HG03066 (cell line): ENCODE data around the gene SMCO3.
A peak's percentile ranks its signal among the peaks of the same experiment; 100 is the strongest.
"Not testable (repeated sequence)": the region's sequence is repeated elsewhere in the genome, so short reads cannot be mapped to it uniquely, and the experiment has no call there.

Experiments used
- ATAC-seq: cut with Tn5 transposase; IDR thresholded peaks from one replicate; pipeline ENCODE4 v1.9.1; 2021; ENCODE audit warnings: low read depth; ENCODE audit not compliant: unreplicated experiment

SMCO3 gene

DNA sequence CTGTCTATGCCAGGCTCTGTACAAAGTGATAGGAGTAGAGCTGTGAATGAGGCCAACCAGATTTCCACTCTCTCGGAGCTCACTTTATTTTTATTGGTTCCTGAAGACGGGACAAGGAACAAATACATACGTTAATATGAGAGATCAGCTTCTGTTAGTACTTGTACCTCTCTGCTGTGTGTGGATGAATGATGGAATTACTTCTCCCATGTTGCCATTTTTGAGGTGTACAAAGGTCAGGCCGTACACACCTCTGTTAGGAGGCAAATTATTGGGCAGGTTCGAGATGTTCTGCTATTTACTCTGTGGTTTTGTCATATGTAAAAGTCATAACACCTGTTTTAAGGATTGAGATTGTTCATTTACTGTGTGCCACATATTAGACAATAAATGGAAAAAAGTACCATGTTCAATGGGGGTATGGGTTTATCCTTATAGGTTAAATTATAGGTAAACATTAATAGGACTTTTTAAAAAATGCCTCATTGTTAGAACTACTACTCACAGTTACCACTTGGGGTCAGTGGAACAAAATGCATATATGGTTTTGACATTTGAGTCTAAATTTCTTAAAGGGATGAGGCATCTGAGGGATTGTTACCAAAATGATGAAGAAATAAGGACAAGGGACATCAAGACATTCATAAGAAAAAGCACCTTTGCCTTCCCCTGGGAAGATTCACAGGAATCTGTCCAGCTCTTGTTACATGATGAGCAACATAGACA is 37.6 kb downstream of the SMCO3 start:
- ATAC-seq, result no peak

GRCh38 chr12:14775636-14775980 is 38.4 kb downstream of the SMCO3 start:
- no peak for ATAC-seq

DNA sequence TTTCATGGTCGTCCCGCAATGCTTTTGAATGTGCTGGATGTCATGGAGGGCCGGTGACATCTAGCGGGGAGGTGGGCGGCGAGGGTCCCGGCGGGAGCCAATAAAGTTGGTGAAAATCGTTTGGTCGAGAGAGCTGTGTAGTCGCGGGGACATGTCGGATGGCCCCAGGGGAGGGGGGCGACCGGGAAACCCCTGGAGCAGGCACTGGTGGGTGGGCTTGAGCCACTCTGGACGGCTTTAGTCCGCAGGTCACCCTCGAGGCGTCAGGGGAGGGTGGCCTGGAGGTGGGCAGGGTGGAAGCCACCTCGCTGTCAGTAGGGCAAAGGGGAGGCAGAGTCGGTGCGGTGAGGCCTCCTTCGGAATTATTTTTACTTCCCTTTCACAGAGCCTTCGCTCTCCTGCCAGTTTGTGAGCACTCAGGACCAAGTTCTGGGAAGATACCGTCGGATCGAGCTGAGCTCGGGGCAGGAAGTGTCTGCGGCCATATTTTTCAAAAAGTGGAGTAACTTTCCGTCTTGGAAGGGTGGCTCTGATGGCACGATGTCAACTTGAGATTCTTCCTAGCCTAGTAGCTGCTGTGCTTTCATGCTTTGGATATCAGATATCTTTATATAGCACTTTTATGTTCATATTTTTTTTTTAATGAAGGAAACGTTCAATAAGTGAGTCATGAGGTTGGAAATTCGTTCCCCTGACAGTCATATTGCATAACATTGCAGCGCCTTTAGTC is 38.9 kb downstream of the SMCO3 start:
- no peak for ATAC-seq

GRCh38 chr12:14774074-14774905 is 39.7 kb downstream of the SMCO3 start:
- peak; percentile 51 for ATAC-seq

GRCh38 chr12:14773685-14774073 is 40.3 kb downstream of the SMCO3 start:
- peak; percentile 13 for ATAC-seq

DNA sequence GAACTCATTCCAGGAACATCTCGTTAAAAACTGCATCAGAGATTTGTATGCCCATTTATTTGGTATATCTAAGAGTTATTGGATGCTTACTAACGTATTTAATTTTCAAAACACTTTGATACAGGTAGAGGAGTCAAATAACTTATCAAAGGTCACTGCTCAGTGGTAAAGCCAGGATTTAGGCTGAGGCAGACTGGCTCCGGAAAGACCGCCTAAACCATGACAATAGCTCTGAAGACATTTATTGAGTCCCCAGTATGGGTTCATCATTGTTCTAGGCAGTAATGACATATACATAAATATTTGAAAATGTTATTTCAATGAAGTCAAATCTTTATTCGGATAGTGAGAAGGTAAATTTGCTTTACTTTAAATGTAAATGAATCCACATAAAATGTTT is 41.0 kb downstream of the SMCO3 start:
- ATAC-seq, result no peak

GRCh38 chr12:14771651-14772137 is 42.3 kb downstream of the SMCO3 start:
- ATAC-seq, result no peak

GRCh38 chr12:14770496-14771461 is 43.2 kb downstream of the SMCO3 start:
- ATAC-seq, result peak; percentile 15

DNA sequence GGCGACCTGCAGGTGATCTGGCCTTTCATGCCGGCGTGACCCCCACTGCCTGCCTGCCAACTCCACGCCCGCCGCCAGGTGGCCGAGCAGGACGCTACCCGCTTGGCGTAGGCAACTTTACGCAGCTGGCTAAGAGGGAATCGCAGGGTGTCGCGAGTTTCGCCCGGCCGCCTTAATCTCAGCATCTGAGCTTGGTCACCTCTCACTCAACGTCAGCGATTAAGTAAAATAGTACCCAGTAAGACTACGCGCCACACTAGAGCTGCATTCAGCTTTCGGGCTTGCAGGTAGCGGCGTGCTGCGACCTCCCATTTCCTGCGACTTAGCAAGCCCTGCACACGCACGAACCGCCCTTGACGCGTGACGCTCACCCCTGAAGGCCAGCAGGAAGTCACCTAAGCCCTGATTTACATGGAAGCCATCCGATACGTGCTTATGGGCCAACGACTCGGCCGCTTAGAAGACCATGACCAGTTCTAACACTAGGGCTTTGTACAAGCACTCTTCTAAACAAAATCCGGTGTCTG is 44.0 kb downstream of the SMCO3 start:
- ATAC-seq, result peak; percentile 35

- ATAC-seq, result no peak
Observed at GRCh38 chr12:14769466-14769968, 44.5 kb downstream of the SMCO3 start.

GRCh38 chr12:14768823-14769405 is 45.1 kb downstream of the SMCO3 start:
- no peak for ATAC-seq

GRCh38 chr12:14767617-14768016 is 46.4 kb downstream of the SMCO3 start:
- ATAC-seq, result no peak

- no peak for ATAC-seq
Observed at GRCh38 chr12:14766649-14767215, 47.2 kb downstream of the SMCO3 start.

GRCh38 chr12:14766020-14766419 is 48.0 kb downstream of the SMCO3 start:
- ATAC-seq, result not testable (repeated sequence)

DNA sequence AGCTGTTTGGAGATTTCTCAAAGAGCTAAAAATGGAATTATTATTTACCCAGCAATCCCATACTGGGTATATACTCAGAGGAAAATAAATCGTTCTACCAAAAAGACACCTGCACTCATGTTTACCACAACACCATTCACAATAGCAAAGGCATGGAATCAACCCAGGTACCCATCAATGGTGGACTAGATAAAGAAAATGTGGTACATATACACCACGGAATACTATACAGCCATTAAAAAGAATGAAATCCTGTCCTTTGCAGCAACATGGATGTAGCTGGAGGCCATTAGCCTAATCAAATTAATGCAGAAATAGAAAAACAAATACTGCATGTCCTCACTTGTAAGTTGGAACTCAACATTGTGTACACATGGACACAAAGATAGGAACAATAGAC is 48.6 kb downstream of the SMCO3 start:
- no peak for ATAC-seq

- ATAC-seq, result not testable (repeated sequence)
Observed at GRCh38 chr12:14759711-14760280, 54.2 kb downstream of the SMCO3 start.

DNA sequence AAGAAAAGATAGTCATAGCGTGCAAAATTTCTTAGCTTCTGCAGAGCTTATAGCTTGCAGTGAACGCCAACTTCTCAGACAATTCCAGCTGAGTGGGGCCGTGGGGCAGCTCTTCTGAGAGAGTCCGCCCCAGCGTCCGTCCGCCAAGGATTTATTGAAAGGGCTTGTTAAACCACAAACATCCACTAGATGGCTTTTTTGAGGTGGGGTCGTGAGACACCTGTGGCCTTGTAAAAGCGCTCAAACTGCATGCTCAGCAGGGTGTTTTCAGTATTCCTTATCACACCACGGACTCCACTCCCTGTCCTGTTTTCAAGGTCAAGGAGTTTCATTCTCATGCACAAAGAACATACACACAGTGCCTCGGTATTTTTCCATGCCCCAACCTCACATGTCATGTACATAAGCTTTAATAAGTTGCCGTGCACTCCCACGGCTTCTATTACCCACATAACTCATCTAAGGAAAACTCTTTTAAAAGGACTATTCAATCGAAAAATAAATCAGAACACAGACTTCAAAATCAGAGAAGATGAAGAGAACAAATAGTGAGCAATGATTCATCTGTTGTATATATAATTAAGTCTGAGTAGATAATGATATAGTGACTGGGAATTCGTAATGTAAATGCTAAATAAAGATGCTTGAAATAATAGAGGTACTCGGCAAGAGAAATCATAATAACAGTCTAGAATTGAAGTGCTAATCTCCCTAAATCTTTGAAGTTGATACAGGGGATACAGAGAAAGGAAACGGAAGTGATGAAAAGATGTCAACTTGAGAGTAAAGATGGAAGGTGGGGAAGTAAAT is 57.4 kb downstream of the SMCO3 start:
- no peak for ATAC-seq
